Measurements from ENCODE around the gene GRID1.

- TF ChIP-seq, protein P1, sequence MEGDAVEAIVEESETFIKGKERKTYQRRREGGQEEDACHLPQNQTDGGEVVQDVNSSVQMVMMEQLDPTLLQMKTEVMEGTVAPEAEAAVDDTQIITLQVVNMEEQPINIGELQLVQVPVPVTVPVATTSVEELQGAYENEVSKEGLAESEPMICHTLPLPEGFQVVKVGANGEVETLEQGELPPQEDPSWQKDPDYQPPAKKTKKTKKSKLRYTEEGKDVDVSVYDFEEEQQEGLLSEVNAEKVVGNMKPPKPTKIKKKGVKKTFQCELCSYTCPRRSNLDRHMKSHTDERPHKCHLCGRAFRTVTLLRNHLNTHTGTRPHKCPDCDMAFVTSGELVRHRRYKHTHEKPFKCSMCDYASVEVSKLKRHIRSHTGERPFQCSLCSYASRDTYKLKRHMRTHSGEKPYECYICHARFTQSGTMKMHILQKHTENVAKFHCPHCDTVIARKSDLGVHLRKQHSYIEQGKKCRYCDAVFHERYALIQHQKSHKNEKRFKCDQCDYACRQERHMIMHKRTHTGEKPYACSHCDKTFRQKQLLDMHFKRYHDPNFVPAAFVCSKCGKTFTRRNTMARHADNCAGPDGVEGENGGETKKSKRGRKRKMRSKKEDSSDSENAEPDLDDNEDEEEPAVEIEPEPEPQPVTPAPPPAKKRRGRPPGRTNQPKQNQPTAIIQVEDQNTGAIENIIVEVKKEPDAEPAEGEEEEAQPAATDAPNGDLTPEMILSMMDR (IDR thresholded peaks at IDR 0.05): no peak
- TF ChIP-seq POLR2A (IDR thresholded peaks at IDR 0.05): no peak
Observed at GRCh38 chr10:86353506-86354485, 12.8 kb downstream of the GRID1 start.

All from thyroid gland (tissue), 4 donors.